ENCODE results near the gene ZNF584. TPM values are rescaled to one million over a fixed set of nuclear protein-coding genes. Genes with fewer than 3 reads are reported as not detected.

Gene ZNF584
- total RNA-seq, 1 donor from 2014 or later, result 7.1 TPM

DNA sequence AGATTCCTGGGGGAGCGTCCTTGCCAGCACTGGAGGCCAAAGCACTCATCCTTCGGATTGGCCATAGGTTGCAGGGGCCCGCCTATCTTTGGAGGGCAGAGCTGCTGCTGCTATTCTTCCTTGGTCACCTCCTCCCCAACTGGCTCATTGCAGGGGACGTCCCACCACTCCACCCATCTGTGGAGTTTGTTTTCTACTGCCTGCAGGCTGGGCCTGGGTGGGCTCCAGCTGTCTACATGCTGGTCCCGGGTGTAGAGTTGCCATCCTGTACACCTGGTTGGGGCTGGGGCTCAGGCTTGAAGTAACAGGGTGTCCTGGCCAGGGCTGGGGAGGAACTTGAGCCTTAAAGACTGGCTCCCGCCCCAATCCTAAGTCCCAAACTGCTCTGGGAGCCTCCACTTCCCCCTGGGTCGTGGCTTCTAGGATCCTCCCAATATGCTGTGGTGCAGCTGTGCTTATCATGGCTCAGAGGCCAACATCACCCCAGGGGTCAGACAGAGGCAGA is 10.9 kb upstream of the ZNF584 start:
- Histone ChIP-seq H3K36me3 (ENCODE audit: control insufficient read depth, insufficient read depth, low read length) (peaks cover 10% of the 10 kb centered on the region), H3K4me3 (ENCODE audit: low read depth, low read length) (no peak overlapping the region), H3K27me3 (ENCODE audit: control insufficient read depth, insufficient read depth, low read length) (peaks cover 22% of the 10 kb centered on the region)
- TF ChIP-seq, protein P1, sequence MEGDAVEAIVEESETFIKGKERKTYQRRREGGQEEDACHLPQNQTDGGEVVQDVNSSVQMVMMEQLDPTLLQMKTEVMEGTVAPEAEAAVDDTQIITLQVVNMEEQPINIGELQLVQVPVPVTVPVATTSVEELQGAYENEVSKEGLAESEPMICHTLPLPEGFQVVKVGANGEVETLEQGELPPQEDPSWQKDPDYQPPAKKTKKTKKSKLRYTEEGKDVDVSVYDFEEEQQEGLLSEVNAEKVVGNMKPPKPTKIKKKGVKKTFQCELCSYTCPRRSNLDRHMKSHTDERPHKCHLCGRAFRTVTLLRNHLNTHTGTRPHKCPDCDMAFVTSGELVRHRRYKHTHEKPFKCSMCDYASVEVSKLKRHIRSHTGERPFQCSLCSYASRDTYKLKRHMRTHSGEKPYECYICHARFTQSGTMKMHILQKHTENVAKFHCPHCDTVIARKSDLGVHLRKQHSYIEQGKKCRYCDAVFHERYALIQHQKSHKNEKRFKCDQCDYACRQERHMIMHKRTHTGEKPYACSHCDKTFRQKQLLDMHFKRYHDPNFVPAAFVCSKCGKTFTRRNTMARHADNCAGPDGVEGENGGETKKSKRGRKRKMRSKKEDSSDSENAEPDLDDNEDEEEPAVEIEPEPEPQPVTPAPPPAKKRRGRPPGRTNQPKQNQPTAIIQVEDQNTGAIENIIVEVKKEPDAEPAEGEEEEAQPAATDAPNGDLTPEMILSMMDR (IDR thresholded peaks at IDR 0.05; ENCODE audit: insufficient read depth, low read length, poor library complexity, severe bottlenecking), result no peak
- no peak for DNase-seq (ENCODE audit: low read depth)

DNA sequence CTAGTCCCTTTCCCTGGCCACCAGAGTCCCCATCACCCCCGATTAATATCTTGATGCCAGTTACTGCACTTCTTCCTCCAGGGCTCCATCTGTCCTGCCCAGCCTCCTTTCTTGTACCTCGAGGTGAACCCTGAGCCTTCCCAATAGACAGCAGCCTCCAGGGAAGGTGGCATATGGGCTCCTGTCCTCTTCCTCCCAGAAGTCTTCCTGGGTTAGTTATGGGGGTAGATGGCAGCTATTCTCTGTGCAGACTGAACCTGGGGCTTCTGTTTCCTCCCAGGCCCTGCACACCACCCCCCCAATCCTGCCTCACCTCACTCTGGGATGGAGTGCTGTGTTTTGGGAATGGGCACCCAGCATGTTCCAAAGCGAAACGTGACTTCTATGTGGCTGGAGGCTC is 10.4 kb upstream of the ZNF584 start:
- H3K36me3 ChIP-seq (ENCODE audit: control insufficient read depth, insufficient read depth, low read length), result peaks cover 6% of the 10 kb centered on the region
- TF ChIP-seq, protein P1 (IDR thresholded peaks at IDR 0.05; ENCODE audit: insufficient read depth, low read length, poor library complexity, severe bottlenecking), result no peak
- peaks cover 22% of the 10 kb centered on the region for H3K27me3 ChIP-seq (ENCODE audit: control insufficient read depth, insufficient read depth, low read length)
- H3K4me3 ChIP-seq (ENCODE audit: low read depth, low read length), result no peak overlapping the region
- DNase-seq (ENCODE audit: low read depth), result no peak

DNA sequence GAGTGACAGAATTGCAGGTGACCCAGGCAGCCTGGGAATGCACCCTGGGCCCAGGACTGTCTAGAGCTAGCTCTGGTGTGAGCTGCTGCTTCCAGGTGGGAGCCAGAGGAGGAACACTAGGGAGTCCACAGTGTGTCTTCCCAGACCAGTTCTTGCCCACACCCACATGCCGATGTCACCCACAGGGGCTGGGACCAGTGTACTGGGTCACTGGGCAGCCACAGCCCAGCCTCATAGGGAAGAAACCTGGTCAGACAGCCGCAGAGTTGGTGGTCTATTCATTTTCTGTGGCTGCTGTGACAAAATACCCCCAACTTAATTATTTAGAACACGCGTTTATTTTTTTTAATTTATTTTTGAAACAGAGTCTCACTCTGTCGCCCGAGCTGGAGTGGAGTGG is 9.9 kb upstream of the ZNF584 start:
- no peak for DNase-seq (ENCODE audit: low read depth)
- no peak overlapping the region for H3K4me3 ChIP-seq (ENCODE audit: low read depth, low read length)
- H3K36me3 ChIP-seq (ENCODE audit: control insufficient read depth, insufficient read depth, low read length), result peaks cover 5% of the 10 kb centered on the region
- TF ChIP-seq, protein P1 (IDR thresholded peaks at IDR 0.05; ENCODE audit: insufficient read depth, low read length, poor library complexity, severe bottlenecking), result no peak
- H3K27me3 ChIP-seq (ENCODE audit: control insufficient read depth, insufficient read depth, low read length), result peaks cover 22% of the 10 kb centered on the region

DNA sequence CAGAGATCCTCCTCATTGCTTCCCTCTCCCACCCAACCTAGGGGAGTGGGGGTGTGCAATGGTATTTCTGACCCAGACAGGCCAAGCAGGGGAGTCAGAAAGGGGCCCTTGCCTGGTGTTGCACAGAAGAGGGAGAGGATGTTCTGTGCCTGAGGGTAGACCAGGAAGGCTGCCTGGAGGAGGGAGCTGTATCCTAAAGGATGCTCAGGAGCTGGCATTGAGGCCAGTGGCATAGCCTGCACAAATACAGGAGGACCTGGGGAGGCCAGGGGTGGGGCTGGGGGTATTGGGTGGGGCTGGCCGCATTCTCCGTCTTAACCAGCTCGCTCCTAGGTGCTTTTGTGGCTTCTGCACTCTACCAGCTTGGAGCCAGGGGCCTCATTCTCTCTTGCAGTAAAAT is 8.5 kb upstream of the ZNF584 start:
- Histone ChIP-seq H3K27me3 (ENCODE audit: control insufficient read depth, insufficient read depth, low read length) (peaks cover 22% of the 10 kb centered on the region), H3K36me3 (ENCODE audit: control insufficient read depth, insufficient read depth, low read length) (peaks cover under 1% of the 10 kb centered on the region), H3K4me3 (ENCODE audit: low read depth, low read length) (no peak overlapping the region)
- no peak for DNase-seq (ENCODE audit: low read depth)
- TF ChIP-seq, protein P1 (IDR thresholded peaks at IDR 0.05; ENCODE audit: insufficient read depth, low read length, poor library complexity, severe bottlenecking), result no peak

DNA sequence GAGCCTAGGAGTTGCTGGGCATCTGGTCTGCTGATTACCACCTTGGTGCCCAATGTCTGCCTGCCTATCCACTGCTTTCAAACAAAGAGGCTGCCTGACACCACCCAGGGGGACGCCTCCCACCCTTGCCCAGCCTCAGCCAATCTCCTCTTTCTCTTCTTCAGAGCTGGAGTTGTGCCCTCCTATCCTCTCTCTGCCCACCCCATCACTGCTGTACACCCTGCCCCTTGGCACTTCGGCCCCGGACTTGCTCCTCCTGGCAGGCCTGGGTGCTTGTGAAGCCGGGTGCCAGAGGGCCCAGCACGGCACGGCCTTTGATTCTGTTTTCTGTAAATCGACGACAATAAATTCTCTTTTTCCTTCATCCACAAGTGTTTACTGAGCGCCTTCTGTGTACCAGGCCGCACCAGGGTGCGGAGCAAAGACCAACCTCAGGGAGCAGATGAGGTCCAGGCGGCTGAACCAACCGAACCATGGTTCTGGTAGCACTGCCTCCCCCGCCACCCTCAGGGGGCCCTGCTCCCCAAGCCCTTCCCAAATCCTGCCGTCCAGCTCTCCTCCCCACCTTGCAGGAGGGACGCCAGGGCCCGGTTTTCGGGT is 8.0 kb upstream of the ZNF584 start:
- Histone ChIP-seq H3K36me3 (ENCODE audit: control insufficient read depth, insufficient read depth, low read length) (no peaks in the 10 kb centered on the region), H3K27me3 (ENCODE audit: control insufficient read depth, insufficient read depth, low read length) (peaks cover 20% of the 10 kb centered on the region), H3K4me3 (ENCODE audit: low read depth, low read length) (peak overlapping the region; percentile 60)
- TF ChIP-seq, protein P1 (IDR thresholded peaks at IDR 0.05; ENCODE audit: insufficient read depth, low read length, poor library complexity, severe bottlenecking), result no peak
- no peak for DNase-seq (ENCODE audit: low read depth)

All from kidney epithelial cell (primary cell).